PC-3 (cell line): ENCODE data around the gene MYCT1. TPM values are rescaled to one million over a fixed set of nuclear protein-coding genes. Genes with fewer than 3 reads are reported as not detected.

ENCODE experiments used
- ATAC-seq: fragments of 200-7000 bp; cut with Tn5 transposase; 2 replicates; pipeline ENCODE4 v1.9.1; 2020; ENCODE audit warnings: mild to moderate bottlenecking, moderate library complexity
- BruUV-seq: library from RNA; stranded (reverse); fragments of 400-500 nt; replicated peaks from 2 replicates; lab custom pipeline; 2021; lab: Mats Ljungman, UMichigan
- CTCF ChIA-PET: fragments of 300-600 bp; sonication (Branson Sonifier 250); formaldehyde crosslinking; loops from one replicate; lab custom pipeline; 2022; ENCODE audit warnings: antibody characterized with exemption; lab: Charles Lee
- POLR2A ChIA-PET: fragments of 300-600 bp; sonication (Branson Sonifier 250); formaldehyde crosslinking; loops from one replicate; lab custom pipeline; 2022; ENCODE audit warnings: antibody characterized with exemption; ENCODE audit not compliant: unreplicated experiment; lab: Charles Lee
- DNase-seq: peaks from one replicate; pipeline ENCODE4 v3.0.0-alpha.2; 2015
- H2AFZ ChIP-seq: fragments of 300-600 bp; sonication (generic); 2 replicates; pipeline ENCODE4 v1.6.0; 2016; ENCODE audit warnings: antibody characterized with exemption, low read length
- H3F3A ChIP-seq: fragments of 300-600 bp; sonication (generic); one replicate; pipeline ENCODE4 v1.6.0; 2017; ENCODE audit warnings: antibody characterized with exemption, low read length, control low read depth, mild to moderate bottlenecking; ENCODE audit not compliant: unreplicated experiment
- H3K27ac ChIP-seq: fragments of 300-600 bp; sonication (generic); 2 replicates; pipeline ENCODE4 v1.5.1; 2016; ENCODE audit warnings: mild to moderate bottlenecking, low read length
- H3K27me3 ChIP-seq: fragments of 300-600 bp; sonication (generic); 2 replicates; pipeline ENCODE4 v1.6.1; 2016; ENCODE audit warnings: low read length, mixed read lengths
- H3K36me3 ChIP-seq: fragments of 300-600 bp; sonication (generic); 2 replicates; pipeline ENCODE4 v1.6.1; 2016; ENCODE audit warnings: low read depth, mixed run types, low read length, mixed read lengths
- H3K4me1 ChIP-seq: fragments of 300-600 bp; sonication (generic); 2 replicates; pipeline ENCODE4 v1.5.1; 2016; ENCODE audit warnings: low read length; ENCODE audit not compliant: insufficient read depth
- H3K4me2 ChIP-seq: fragments of 300-600 bp; sonication (generic); 2 replicates; pipeline ENCODE4 v1.6.0; 2016; ENCODE audit warnings: low read length
- H3K4me3 ChIP-seq: fragments of 300-600 bp; sonication (generic); 2 replicates; pipeline ENCODE4 v1.5.1; 2016; ENCODE audit warnings: mild to moderate bottlenecking, low read length, mixed read lengths
- H3K79me2 ChIP-seq: fragments of 300-600 bp; sonication (generic); 2 replicates; pipeline ENCODE4 v1.6.1; 2017; ENCODE audit warnings: low read length, mixed read lengths
- H3K9ac ChIP-seq: fragments of 300-600 bp; sonication (generic); 2 replicates; pipeline ENCODE4 v1.6.0; 2016; ENCODE audit warnings: mild to moderate bottlenecking, low read length
- H3K9me2 ChIP-seq: fragments of 300-600 bp; sonication (generic); replicated peaks from 2 replicates; pipeline ENCODE4 v1.6.1; 2016; ENCODE audit warnings: mixed run types, low read length, mixed read lengths
- H3K9me3 ChIP-seq: fragments of 300-600 bp; sonication (generic); 2 replicates; pipeline ENCODE4 v1.6.1; 2016; ENCODE audit warnings: low read length, mixed read lengths
- H4K20me1 ChIP-seq: fragments of 300-600 bp; sonication (generic); 2 replicates; pipeline ENCODE4 v1.6.1; 2016; ENCODE audit warnings: low read length, mixed read lengths
- CTCF ChIP-seq: fragments of 300-600 bp; sonication (generic); conservative IDR thresholded peaks from 2 replicates; pipeline ENCODE4 v1.5.1; 2017; ENCODE audit warnings: antibody characterized with exemption, low read depth, mild to moderate bottlenecking, low read length
- EZH2 ChIP-seq: fragments of 300-600 bp; sonication (generic); IDR thresholded peaks from one replicate; pipeline ENCODE4 v1.6.1; 2017; ENCODE audit warnings: antibody characterized with exemption, mild to moderate bottlenecking, low read length; ENCODE audit not compliant: unreplicated experiment
- EZH2phosphoT487 ChIP-seq: fragments of 300-600 bp; sonication (generic); IDR thresholded peaks from 2 replicates; pipeline ENCODE4 v1.6.1; 2018; ENCODE audit warnings: mild to moderate bottlenecking, antibody characterized with exemption, low read length, borderline replicate concordance
- intact Hi-C: fragments of 100-400 bp; cut with micrococcal nuclease; formaldehyde crosslinking; loops from 2 replicates; pipeline ENCODE4 v1.9.0; 2023
- total RNA-seq: library from RNA; depleted of rRNA; stranded (reverse); fragments of >200 nt; gene quantifications from 2 replicates; pipeline ENCODE4 v1.2.3, GENCODE V29; 2014

MYCT1 gene
- total RNA-seq, 1 experiment from 2014 or later, result 0.55 TPM

GRCh38 chr6:152673236-152673635, 24.5 kb upstream of the MYCT1 start:
- peaks cover 29% of the 10 kb centered on the region for H3K27me3 ChIP-seq
- H3K36me3 ChIP-seq, result no peaks in the 10 kb centered on the region
- ATAC-seq, result no peak
- no TSS peak for BruUV-seq
- DNase-seq, result no peak
- POLR2A ChIA-PET, result no interaction called here
- no peak for TF ChIP-seq EZH2
- no peak for TF ChIP-seq CTCF
- no peak for TF ChIP-seq EZH2phosphoT487
- H3K9ac ChIP-seq, result no peak overlapping the region
- intact Hi-C loops, result no loop called here
- no peak overlapping the region for H3K27ac ChIP-seq
- no peaks in the 10 kb centered on the region for H3F3A ChIP-seq
- no peaks in the 10 kb centered on the region for H3K9me2 ChIP-seq
- H3K79me2 ChIP-seq, result no peaks in the 10 kb centered on the region
- H4K20me1 ChIP-seq, result no peaks in the 10 kb centered on the region
- H3K9me3 ChIP-seq, result no peaks in the 10 kb centered on the region
- H3K4me2 ChIP-seq, result no peak overlapping the region
- H2AFZ ChIP-seq, result no peak overlapping the region
- CTCF ChIA-PET, result no interaction called here
- no peak overlapping the region for H3K4me3 ChIP-seq
- H3K4me1 ChIP-seq, result no peaks in the 10 kb centered on the region

GRCh38 chr6:152680151-152680550, 17.5 kb upstream of the MYCT1 start:
- intact Hi-C loops, result no loop called here
- H3K9ac ChIP-seq, result no peak overlapping the region
- no peaks in the 10 kb centered on the region for H3K9me2 ChIP-seq
- no peaks in the 10 kb centered on the region for H3K79me2 ChIP-seq
- ChIA-PET CTCF (no interaction called here), POLR2A (no interaction called here)
- no peak overlapping the region for H2AFZ ChIP-seq
- H3K4me2 ChIP-seq, result no peak overlapping the region
- H3K27ac ChIP-seq, result no peak overlapping the region
- TF ChIP-seq CTCF (no peak), EZH2phosphoT487 (no peak), EZH2 (no peak)
- no TSS peak for BruUV-seq
- H4K20me1 ChIP-seq, result no peaks in the 10 kb centered on the region
- no peak overlapping the region for H3K4me3 ChIP-seq
- peaks cover 29% of the 10 kb centered on the region for H3K27me3 ChIP-seq
- no peak for ATAC-seq
- H3K9me3 ChIP-seq, result no peaks in the 10 kb centered on the region
- H3F3A ChIP-seq, result no peaks in the 10 kb centered on the region
- no peak for DNase-seq
- no peaks in the 10 kb centered on the region for H3K36me3 ChIP-seq
- H3K4me1 ChIP-seq, result no peaks in the 10 kb centered on the region

- POLR2A ChIA-PET, result no interaction called here
- CTCF ChIA-PET, result no interaction called here
- no peak overlapping the region for H2AFZ ChIP-seq
Observed at GRCh38 chr6:152680879-152681517, 16.7 kb upstream of the MYCT1 start.

More at GRCh38 chr6:152680879-152681517, 16.7 kb upstream of the MYCT1 start:
- ATAC-seq (no peak), DNase-seq (no peak)
- Histone ChIP-seq H3K4me3 (no peak overlapping the region), H3K9me3 (no peaks in the 10 kb centered on the region), H4K20me1 (no peaks in the 10 kb centered on the region), H3K27ac (no peak overlapping the region), H3K9me2 (no peaks in the 10 kb centered on the region), H3K9ac (no peak overlapping the region), H3K4me2 (no peak overlapping the region), H3K4me1 (no peaks in the 10 kb centered on the region), H3K36me3 (no peaks in the 10 kb centered on the region), H3K27me3 (peaks cover 34% of the 10 kb centered on the region), H3K79me2 (no peaks in the 10 kb centered on the region), H3F3A (no peaks in the 10 kb centered on the region)
- intact Hi-C loops, result no loop called here
- no TSS peak for BruUV-seq
- TF ChIP-seq CTCF (no peak), EZH2 (no peak), EZH2phosphoT487 (no peak)
